Prostate gland (tissue), 2 donors: ENCODE measurements around the gene NPEPL1.

ENCODE experiments used
- CTCF ChIP-seq, 4 experiments: fragments of 200-600 bp in 2 of 4; fragments of 450-650 bp in 2 of 4; sonication (generic) in 2 of 4; IDR thresholded peaks; 1 replicate in 3 of 4; 2 replicates in 1 of 4; pipeline ENCODE4 v1.5.1; 2016 to 2019; ENCODE audit warnings: antibody characterized with exemption in 4 of 4, mild to moderate bottlenecking in 2 of 4, moderate library complexity in 2 of 4
- POLR2A ChIP-seq: fragments of 450-650 bp; IDR thresholded peaks from one replicate; pipeline ENCODE4 v1.6.1; 2016; ENCODE audit warnings: antibody characterized with exemption, mild to moderate bottlenecking
- POLR2AphosphoS5 ChIP-seq: sonication (generic); formaldehyde crosslinking; IDR thresholded peaks from one replicate; pipeline ENCODE4 v1.6.1; 2017; ENCODE audit warnings: antibody characterized with exemption

GRCh38 chr20:58714923-58715351 is 22.3 kb downstream of the NPEPL1 start:
- TF ChIP-seq CTCF (IDR thresholded peaks at IDR 0.05) (no peak), POLR2A (no peak), POLR2AphosphoS5 (no peak)
